ENCODE results near the gene ATP2A1. TPM values are rescaled to one million over a fixed set of nuclear protein-coding genes. Genes with fewer than 3 reads are reported as not detected.

The ATP2A1 gene
- total and polyA plus RNA-seq, 7 donors: 0.36 to 1.6 (median 0.85) TPM; not detected in 3

- 11 to 29% methylated on average over 5 of the region's 5 CpGs for WGBS, 2 donors
- no peak for DNase-seq
- peak overlapping the region; percentile 72 to 98 (median 80) for H3K4me3 ChIP-seq
- TF ChIP-seq EP300 (IDR thresholded peaks at IDR 0.05) (no peak), POLR2A (IDR thresholded peaks at IDR 0.05) (no peak), CTCF (IDR thresholded peaks at IDR 0.05) (no peak), POLR2AphosphoS5 (IDR thresholded peaks at IDR 0.05) (no peak)
- peaks cover 24 to 30% (median 29%) of the 10 kb centered on the region in 4 donors for H3K36me3 ChIP-seq
- H3K27ac ChIP-seq: peak overlapping the region; percentile 91 to 95 (median 92)
- no peaks in the 10 kb centered on the region for H3K27me3 ChIP-seq
- no peaks in the 10 kb centered on the region for H3K9me3 ChIP-seq
- H3K4me1 ChIP-seq: peaks cover 0 to 27% (median 22%) of the 10 kb centered on the region in 4 donors
- intact Hi-C loops (cut with DNase I): loop anchor here (1.0 kb wide), 1 partner anchor 16 kb away; the partner anchor contains the start of gene SH2B1
Measured at GRCh38 chr16:28846933-28847273, 31.4 kb upstream of the ATP2A1 start.

- TF ChIP-seq POLR2A (IDR thresholded peaks at IDR 0.05) (no peak), CTCF (IDR thresholded peaks at IDR 0.05) (no peak), POLR2AphosphoS5 (IDR thresholded peaks at IDR 0.05) (no peak), EP300 (IDR thresholded peaks at IDR 0.05) (no peak)
- no peak for DNase-seq
- 95 to 96% methylated on average over 8 of the region's 8 CpGs for WGBS, 2 donors
- peaks cover 0 to 16% (median 6%) of the 10 kb centered on the region in 4 donors for H3K4me1 ChIP-seq
- H3K27ac ChIP-seq: peak overlapping the region in 3 of 4 donors; percentile 39 to 77 (median 62)
- no peaks in the 10 kb centered on the region for H3K27me3 ChIP-seq
- no peaks in the 10 kb centered on the region for H3K9me3 ChIP-seq
- H3K4me3 ChIP-seq: no peak overlapping the region
- intact Hi-C loops (cut with DNase I): no loop called here
- H3K36me3 ChIP-seq: no peaks in the 10 kb centered on the region
Measured at GRCh38 chr16:28858421-28858820, 19.9 kb upstream of the ATP2A1 start.

GRCh38 chr16:28859326-28859725 lies 19.0 kb upstream of the ATP2A1 start:
- H3K27ac ChIP-seq: peak overlapping the region in 1 of 4 donors; percentile 77
- 80 to 93% methylated on average over 4 of the region's 4 CpGs for WGBS, 2 donors
- H3K36me3 ChIP-seq: no peaks in the 10 kb centered on the region
- TF ChIP-seq CTCF (IDR thresholded peaks at IDR 0.05): no peak
- TF ChIP-seq POLR2A (IDR thresholded peaks at IDR 0.05): no peak
- TF ChIP-seq EP300 (IDR thresholded peaks at IDR 0.05): no peak
- no peak for TF ChIP-seq POLR2AphosphoS5 (IDR thresholded peaks at IDR 0.05)
- no peaks in the 10 kb centered on the region for H3K9me3 ChIP-seq
- H3K4me3 ChIP-seq: no peak overlapping the region
- intact Hi-C loops (cut with DNase I): no loop called here
- no peaks in the 10 kb centered on the region for H3K27me3 ChIP-seq
- DNase-seq: no peak
- peaks cover 0 to 19% (median 8%) of the 10 kb centered on the region in 4 donors for H3K4me1 ChIP-seq

- TF ChIP-seq POLR2A (IDR thresholded peaks at IDR 0.05): no peak
- TF ChIP-seq CTCF (IDR thresholded peaks at IDR 0.05): no peak
- TF ChIP-seq POLR2AphosphoS5 (IDR thresholded peaks at IDR 0.05): no peak
- no peak for TF ChIP-seq EP300 (IDR thresholded peaks at IDR 0.05)
Measured at GRCh38 chr16:28863929-28864793, 14.1 kb upstream of the ATP2A1 start.

More at GRCh38 chr16:28863929-28864793, 14.1 kb upstream of the ATP2A1 start:
- peaks cover 9 to 28% (median 20%) of the 10 kb centered on the region in 4 donors for H3K36me3 ChIP-seq
- peak overlapping the region; percentile 91 to 95 (median 95) for H3K27ac ChIP-seq
- no peaks in the 10 kb centered on the region for H3K9me3 ChIP-seq
- H3K4me3 ChIP-seq: peak overlapping the region; percentile 77 to 96 (median 88)
- intact Hi-C loops (cut with DNase I): loop anchor here (1.0 to 5.0 kb wide), 3 partner anchors 18 to 83 kb away; partner anchors contain the start of genes RABEP2 and TUFM
- no peaks in the 10 kb centered on the region for H3K27me3 ChIP-seq
- WGBS, 2 donors: 1 to 4% methylated on average over 42 of the region's 42 CpGs
- peak; percentile 78 for DNase-seq
- peaks cover 0 to 31% (median 28%) of the 10 kb centered on the region in 4 donors for H3K4me1 ChIP-seq
